Measurements from ENCODE around the gene HSD17B2.

- no peak for TF ChIP-seq CTCF (IDR thresholded peaks at IDR 0.05; ENCODE audit: insufficient read depth, low read length)
- TF ChIP-seq POLR2AphosphoS5 (IDR thresholded peaks at IDR 0.05; ENCODE audit: low read depth): no peak
- no peak for TF ChIP-seq REST (IDR thresholded peaks at IDR 0.05; ENCODE audit: insufficient replicate concordance, low read depth)
- no peak for TF ChIP-seq SPI1 (IDR thresholded peaks at IDR 0.05; ENCODE audit: borderline replicate concordance, low read depth)
Observed at GRCh38 chr16:82088483-82088882, 53.4 kb downstream of the HSD17B2 start.
